DMS153 treated with DMSO at 0.1 percent for 48 hours (cell line): ENCODE results near the gene TBC1D19.
"Not testable (repeated sequence)": the region's sequence is repeated elsewhere in the genome, so short reads cannot be mapped to it uniquely, and the experiment has no call there.

Experiments
- DNase-seq: peaks from one replicate; lab custom pipeline; 2025; ENCODE audit not compliant: unreplicated experiment; lab: John Stamatoyannopoulos, UW

TBC1D19 gene, protein sequence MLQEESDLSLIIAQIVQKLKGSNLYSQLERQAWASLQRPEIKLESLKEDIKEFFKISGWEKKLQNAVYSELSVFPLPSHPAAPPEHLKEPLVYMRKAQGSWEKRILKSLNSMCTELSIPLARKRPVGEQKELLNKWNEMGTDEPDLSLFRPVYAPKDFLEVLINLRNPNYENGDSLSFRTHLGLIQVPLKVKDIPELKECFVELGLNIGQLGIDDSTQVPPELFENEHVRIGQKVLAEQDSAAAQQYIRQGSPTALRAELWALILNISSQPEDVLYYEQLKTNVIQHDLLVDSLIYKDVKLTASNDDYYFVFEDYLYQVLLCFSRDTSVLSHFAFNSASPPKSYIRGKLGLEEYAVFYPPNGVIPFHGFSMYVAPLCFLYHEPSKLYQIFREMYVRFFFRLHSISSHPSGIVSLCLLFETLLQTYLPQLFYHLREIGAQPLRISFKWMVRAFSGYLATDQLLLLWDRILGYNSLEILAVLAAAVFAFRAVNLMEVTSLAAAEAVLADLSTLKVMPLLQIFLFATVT

DNA sequence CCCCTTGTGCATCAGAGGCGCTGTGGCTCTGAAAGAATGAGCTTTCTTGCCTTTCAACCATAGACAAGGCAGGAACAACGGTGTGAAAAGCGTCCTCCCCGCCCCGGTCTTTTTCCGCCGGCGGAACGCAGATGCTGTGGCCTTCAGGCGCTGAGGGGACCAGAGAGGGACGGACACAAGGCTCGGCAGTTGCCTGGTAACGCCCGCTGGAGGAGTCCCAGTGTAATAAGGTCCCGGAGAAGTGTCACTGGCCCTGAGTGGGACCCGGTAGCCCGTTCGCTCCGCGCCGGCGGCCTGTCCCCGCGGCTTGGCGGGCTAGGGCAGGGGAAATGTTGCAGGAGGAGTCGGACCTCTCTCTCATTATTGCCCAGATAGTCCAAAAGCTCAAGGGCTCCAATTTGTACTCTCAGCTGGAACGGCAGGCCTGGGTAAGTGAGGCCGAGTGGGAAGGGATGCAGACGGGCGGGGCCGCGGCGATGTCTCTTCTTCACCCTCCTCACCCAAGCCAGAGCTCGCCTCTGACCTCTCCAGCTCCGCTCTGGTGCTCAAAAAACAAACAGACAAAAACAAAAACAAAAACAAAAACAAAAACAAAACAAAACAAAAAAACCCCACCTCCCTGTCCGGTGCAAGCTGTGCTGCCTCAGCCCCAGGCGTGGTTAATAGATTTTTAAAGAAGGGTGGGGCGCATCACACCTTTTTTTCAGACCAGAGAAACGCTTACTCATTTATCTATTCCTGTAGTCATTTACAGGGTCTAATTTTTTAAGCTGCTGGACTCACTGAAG is at the start of gene TBC1D19:
Gene TBC1D19, plus strand, starts transcription at position 220 of the 788 bp plus-strand sequence. Its CDS starts 110 bp downstream, at position 330.
- peak; percentile 71 for DNase-seq

DNA sequence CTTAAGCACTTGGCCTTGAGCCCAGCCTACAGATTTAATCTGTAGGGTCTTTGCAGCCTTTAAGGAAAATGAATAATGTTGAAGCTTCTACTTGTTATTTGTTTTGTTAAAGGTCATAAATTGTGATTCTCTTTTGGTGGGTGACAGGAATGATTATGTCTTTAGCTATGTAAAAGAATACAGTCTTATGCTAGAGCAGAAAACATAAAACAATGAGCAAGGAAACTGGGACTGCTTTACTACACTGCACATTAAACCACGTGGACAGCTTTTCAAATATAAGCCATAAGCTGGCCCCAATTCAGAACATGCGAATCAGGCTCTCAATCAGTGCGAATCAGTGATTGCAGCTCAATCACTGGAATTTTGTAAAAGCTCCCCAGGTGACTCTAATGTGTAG is 40.9 kb upstream of the TBC1D19 start:
- DNase-seq = no peak

DNA sequence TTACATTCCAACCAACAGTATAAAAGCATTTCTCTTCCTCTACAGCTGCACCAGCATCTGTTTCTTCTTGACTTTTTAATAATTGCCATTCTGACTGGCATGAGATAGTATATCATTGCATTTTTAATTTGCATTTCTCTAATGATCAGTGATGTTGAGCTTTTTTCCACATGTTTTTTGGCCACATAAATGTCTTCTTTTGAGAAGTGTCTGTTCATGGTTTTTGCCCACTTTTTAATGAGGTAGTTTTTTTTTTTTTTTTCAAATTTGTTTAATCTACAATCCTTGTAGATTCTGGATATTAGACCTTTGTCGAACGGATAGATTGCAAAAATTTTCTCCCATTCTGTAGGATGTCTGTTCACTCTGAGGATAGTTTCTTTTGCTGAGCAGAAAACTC is 39.5 kb upstream of the TBC1D19 start:
- DNase-seq = no peak

- not testable (repeated sequence) for DNase-seq
Observed at GRCh38 chr4:26548379-26548778, 35.5 kb upstream of the TBC1D19 start.

GRCh38 chr4:26557164-26557563 is 26.7 kb upstream of the TBC1D19 start:
- DNase-seq = no peak

GRCh38 chr4:26558166-26558895 is 25.6 kb upstream of the TBC1D19 start:
- DNase-seq = no peak

- DNase-seq = no peak
Observed at GRCh38 chr4:26566133-26566532, 17.8 kb upstream of the TBC1D19 start.

GRCh38 chr4:26568446-26568994 is 15.4 kb upstream of the TBC1D19 start:
- DNase-seq = no peak

- DNase-seq = no peak
Observed at GRCh38 chr4:26570596-26570995, 13.3 kb upstream of the TBC1D19 start.

GRCh38 chr4:26573389-26573794 is 10.5 kb upstream of the TBC1D19 start:
- no peak for DNase-seq

DNA sequence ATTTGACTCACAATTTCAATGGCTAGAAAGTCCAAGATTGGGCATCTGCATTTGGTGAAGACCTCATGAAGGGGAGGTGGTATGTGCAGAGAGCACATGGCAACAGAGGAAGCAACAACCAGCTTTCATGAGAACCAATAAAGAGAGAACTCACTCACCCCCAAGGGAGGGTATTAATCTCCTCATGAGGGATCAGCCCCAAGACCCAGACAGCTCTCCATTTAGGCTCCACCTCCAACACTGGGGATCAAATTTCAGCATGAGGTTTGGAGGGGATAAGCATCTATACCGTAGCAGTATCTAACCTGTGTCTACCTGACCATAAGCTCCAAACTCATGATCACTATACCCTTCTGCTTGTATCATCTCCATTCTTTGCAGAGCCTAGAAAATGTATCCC is 9.3 kb upstream of the TBC1D19 start:
- no peak for DNase-seq

- no peak for DNase-seq
Observed at GRCh38 chr4:26576231-26576739, 7.6 kb upstream of the TBC1D19 start.

- DNase-seq = no peak
Observed at GRCh38 chr4:26577066-26577465, 6.8 kb upstream of the TBC1D19 start.

DNA sequence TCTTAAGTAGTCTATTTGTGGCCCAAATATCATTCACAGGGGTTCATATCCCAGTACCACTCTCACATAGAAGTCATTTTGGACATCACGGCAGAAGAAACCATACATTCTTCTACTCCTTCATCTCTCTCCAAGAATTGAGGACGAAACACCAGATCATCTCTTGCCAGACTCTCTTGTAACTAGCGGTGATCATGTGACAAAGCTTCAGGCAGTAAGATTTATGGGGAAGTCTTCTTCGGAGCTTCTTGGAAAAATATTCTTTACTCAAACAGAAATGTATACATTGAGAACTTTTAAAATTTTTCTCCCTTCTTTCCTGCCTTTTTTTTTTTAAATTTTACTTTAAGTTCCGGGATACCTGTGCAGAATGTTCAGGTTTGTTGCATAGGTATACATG is 4.7 kb upstream of the TBC1D19 start:
- DNase-seq = no peak

DNA sequence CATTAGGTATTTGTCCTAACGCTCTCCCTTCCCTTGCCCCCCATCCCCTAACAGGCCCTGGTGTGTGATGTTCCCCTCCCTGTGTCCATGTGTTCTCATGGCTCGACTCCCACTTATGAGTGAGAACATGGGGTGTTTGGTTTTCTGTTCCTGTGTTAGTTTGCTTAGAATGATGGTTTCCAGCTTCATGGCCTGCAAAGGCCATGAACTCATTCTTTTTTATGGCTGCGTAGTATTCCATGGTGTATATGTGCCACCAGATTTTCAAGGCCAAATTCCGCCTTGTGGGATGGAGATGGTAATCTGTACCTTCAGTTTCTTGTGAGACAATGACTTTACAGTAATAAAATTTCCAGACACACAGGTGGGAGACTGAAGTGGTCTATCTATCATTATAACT is 2.5 kb upstream of the TBC1D19 start:
- not testable (repeated sequence) for DNase-seq

- DNase-seq = no peak
Observed at GRCh38 chr4:26583538-26583864, 383 bp upstream of the TBC1D19 start.

DNA sequence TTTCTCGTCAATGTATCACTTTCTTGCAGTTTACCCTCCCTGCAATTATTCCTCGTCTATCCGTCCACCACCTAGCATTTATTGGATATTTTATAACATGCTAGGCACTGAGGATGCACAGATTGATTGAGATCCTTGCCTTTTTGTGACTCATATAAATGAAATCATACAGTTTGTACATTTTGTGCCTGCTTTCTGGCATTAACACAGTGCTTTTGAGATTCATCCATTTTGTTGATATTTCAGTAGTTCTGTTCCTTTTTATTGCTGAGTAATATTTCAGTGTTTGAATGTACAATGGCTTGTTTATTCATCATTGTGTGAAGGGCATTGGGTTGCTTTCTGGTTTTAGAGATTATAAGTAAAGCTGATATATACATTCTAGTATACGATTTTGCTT is 841 bp downstream of the TBC1D19 start:
- DNase-seq = no peak

DNA sequence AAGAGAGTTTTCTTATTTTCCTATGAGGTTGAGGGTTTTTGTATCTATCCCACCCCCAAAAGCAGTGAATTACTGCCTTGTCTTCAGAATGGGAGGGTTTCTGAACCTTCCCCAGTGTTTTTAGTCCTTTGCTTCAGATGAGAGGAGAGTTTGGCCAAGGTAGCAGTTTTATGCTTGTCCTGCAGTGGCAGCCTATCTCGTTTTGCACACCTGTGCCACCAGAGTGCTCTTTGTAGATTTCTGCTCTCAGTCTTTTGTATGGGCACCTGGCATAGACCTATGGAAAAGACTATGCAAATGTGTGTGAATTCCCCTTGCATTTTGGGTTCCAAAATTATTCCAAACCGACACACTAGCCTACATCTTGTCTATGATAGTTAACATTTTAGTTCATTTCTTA is 5.8 kb downstream of the TBC1D19 start:
- no peak for DNase-seq

DNA sequence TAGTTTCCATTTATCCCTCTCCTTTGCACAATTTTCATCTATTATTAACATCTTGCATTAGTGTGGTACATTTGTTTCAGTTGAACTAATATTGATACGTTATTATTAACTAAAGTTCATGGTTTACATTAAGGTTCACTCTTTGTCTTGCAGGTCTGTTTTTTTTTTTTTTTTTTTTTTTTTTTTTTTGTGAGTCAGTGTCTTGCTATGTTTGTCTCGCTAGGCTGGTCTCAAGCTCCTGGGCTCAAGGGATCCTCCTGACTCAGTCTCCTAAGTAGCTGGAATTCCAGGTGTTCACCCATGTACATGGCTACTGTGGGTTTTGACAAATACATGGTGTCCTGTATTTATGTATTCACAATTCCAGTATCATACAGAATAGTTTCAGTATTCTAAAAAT is 6.8 kb downstream of the TBC1D19 start:
- no peak for DNase-seq

DNA sequence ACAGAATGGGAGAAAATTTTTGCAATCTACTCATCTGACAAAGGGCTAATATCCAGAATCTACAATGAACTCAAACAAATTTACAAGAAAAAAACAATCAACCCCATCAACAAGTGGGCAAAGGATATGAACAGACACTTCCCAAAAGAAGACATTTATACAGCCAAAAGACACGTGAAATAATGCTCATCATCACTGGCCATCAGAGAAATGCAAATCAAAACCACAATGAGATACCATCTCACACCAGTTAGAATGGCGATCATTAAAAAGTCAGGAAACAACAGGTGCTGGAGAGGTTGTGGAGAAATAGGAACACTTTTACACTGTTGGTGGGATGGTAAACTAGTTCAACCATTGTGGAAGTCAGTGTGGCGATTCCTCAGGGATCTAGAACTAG is 9.7 kb downstream of the TBC1D19 start:
- DNase-seq = not testable (repeated sequence)

DNA sequence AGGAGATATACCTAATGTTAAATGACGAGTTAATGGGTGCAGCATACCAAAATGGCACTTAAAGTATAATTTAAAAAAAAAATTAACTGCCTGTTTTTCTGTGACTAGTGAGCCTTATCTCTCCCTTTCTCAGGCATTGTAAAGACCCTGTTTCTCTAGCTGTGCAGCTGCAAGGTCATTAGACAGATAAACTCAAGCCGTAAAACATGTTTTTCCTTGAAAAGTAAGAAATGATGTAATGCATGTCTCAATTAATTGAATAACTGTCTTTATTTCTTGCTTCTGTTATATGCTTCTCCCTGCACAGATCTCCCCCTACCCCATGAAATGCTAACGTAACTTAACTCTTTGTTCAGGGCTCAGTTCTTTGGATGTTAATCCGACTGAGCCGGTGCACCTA is 10.5 kb downstream of the TBC1D19 start:
- DNase-seq = no peak
